ENCODE results near the gene ATF1.
"Not testable (repeated sequence)": the region's sequence is repeated elsewhere in the genome, so short reads cannot be mapped to it uniquely, and the experiment has no call there.

Gene ATF1

DNA sequence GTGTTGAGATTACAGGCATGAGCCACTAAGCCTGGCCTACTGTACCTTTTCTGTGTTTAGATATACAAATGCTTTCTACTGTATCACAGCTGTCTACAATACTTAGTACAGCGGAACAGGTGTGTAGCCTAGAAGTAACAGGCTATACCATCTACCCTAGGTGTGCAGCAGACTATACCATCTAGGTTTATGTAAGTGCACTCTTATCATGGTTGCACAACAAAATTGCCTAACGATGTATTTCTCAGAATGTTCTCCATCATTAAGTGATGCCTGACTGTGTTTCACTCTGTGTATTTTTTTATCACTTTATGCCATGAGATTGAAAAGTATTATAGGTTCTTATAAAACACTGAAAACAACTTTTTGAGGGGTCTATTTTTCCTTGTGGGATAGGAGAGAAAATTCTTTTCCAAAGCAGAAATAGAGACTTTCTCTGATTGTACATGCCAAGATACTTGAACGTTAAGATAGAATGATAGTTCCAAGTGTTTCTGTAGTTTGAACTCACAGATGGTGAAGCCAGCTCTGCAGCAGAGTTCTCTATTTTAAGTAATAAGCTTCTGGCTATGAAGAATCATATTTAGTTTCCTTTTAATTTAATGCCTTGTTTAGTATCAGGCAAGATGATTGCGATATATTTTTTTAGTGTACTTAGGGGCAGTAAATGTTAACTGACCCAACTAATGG is 95.9 kb downstream of the ATF1 start:
- no peak for DNase-seq (ENCODE audit: low read depth in 2 of 2)

GRCh38 chr12:50862316-50862715 is 98.4 kb downstream of the ATF1 start:
- DNase-seq (ENCODE audit: low read depth in 2 of 2), result no peak

GRCh38 chr12:50865266-50865665 is 101.4 kb downstream of the ATF1 start:
- no peak for DNase-seq (ENCODE audit: low read depth in 2 of 2)

- not testable (repeated sequence) for DNase-seq (ENCODE audit: low read depth in 2 of 2)
Observed at GRCh38 chr12:50868881-50869280, 105.0 kb downstream of the ATF1 start.

Measured in stimulated activated CD4-positive, alpha-beta T cell treated with anti-CD3 and anti-CD28 coated beads, Interleukin-1b, Interleukin-23, amount 100 ng/mL, for 4 hours (primary cell).